Liver (tissue), 9 donors: Measurements from ENCODE around the gene OR14A2. TPM values are rescaled to one million over a fixed set of nuclear protein-coding genes. Genes with fewer than 3 reads are reported as not detected.
"Not testable (repeated sequence)": the region's sequence is repeated elsewhere in the genome, so short reads cannot be mapped to it uniquely, and the experiment has no call there.

ENCODE experiments used
- DNase-seq: peaks from one replicate; pipeline ENCODE4 v3.0.0-alpha.2; 2017; ENCODE audit warnings: low spot score
- H3K27ac ChIP-seq, 2 donors: one replicate each; pipeline ENCODE4 v1.7.0; 2013; ENCODE audit warnings: inconsistent platforms in 2 of 2, low read length in 2 of 2, control low read depth in 1 of 2, low read depth in 1 of 2, mild to moderate bottlenecking in 1 of 2
- H3K27me3 ChIP-seq, 4 donors: one replicate each; pipeline versions ENCODE4 v1.6.1 to v1.7.0; 2013; ENCODE audit warnings: low read length in 3 of 4, inconsistent platforms in 1 of 4, mild to moderate bottlenecking in 1 of 4, moderate library complexity in 1 of 4; ENCODE audit not compliant: control insufficient read depth in 4 of 4, insufficient read depth in 4 of 4
- H3K36me3 ChIP-seq, 4 donors: one replicate each; pipeline versions ENCODE4 v1.6.1 to v1.7.0; 2013; ENCODE audit warnings: low read length in 3 of 4, mild to moderate bottlenecking in 3 of 4, low read depth in 1 of 4, moderate library complexity in 1 of 4; ENCODE audit not compliant: control insufficient read depth in 4 of 4, insufficient read depth in 3 of 4
- H3K4me1 ChIP-seq, 4 donors: one replicate each; pipeline versions ENCODE4 v1.6.1 to v1.7.0; 2013; ENCODE audit warnings: low read length in 3 of 4, mild to moderate bottlenecking in 3 of 4, moderate library complexity in 1 of 4; ENCODE audit not compliant: control insufficient read depth in 4 of 4, insufficient read depth in 4 of 4
- H3K4me3 ChIP-seq, 3 donors: one replicate each; pipeline versions ENCODE4 v1.6.1 to v1.7.0; 2013; ENCODE audit warnings: low read length in 3 of 3, control low read depth in 1 of 3, low read depth in 1 of 3, mild to moderate bottlenecking in 1 of 3
- H3K9ac ChIP-seq, 2 donors: one replicate each; pipeline ENCODE4 v1.7.0; 2013; ENCODE audit warnings: low read length in 2 of 2, mild to moderate bottlenecking in 2 of 2, moderate library complexity in 2 of 2, control low read depth in 1 of 2, low read depth in 1 of 2
- H3K9me3 ChIP-seq, 4 donors: one replicate each; pipeline versions ENCODE4 v1.6.1 to v1.7.0; 2013; ENCODE audit warnings: low read length in 3 of 4; ENCODE audit not compliant: control insufficient read depth in 4 of 4
- EGR1 ChIP-seq, 2 donors: IDR thresholded peaks; 2 replicates each; pipeline ENCODE4 v1.6.1; 2016 to 2018; ENCODE audit warnings: antibody characterized with exemption in 2 of 2, low read depth in 2 of 2
- FOXA1 ChIP-seq: IDR thresholded peaks from 2 replicates; pipeline ENCODE4 v1.6.1; 2016; ENCODE audit warnings: antibody characterized with exemption
- FOXA2 ChIP-seq: IDR thresholded peaks from 2 replicates; pipeline ENCODE4 v1.6.1; 2016; ENCODE audit warnings: antibody characterized with exemption
- GABPA ChIP-seq, 2 donors: IDR thresholded peaks in 1 of 2; conservative IDR thresholded peaks in 1 of 2; 2 replicates each; pipeline ENCODE4 v1.6.1; 2016; ENCODE audit warnings: antibody characterized with exemption in 2 of 2, mild to moderate bottlenecking in 1 of 2, moderate library complexity in 1 of 2
- HNF4A ChIP-seq, 2 donors: conservative IDR thresholded peaks; 2 replicates each; pipeline ENCODE4 v1.6.1; 2016; ENCODE audit warnings: antibody characterized with exemption in 2 of 2, mild to moderate bottlenecking in 2 of 2
- HNF4G ChIP-seq: IDR thresholded peaks from 2 replicates; pipeline ENCODE4 v1.6.1; 2016; ENCODE audit warnings: antibody characterized with exemption
- JUND ChIP-seq, 2 donors: IDR thresholded peaks; 2 replicates each; pipeline ENCODE4 v1.6.1; 2016; ENCODE audit warnings: antibody characterized with exemption in 2 of 2
- MAX ChIP-seq: IDR thresholded peaks from 2 replicates; pipeline ENCODE4 v1.6.1; 2016; ENCODE audit warnings: antibody characterized with exemption
- NR2F2 ChIP-seq: IDR thresholded peaks from 2 replicates; pipeline ENCODE4 v1.6.1; 2016; ENCODE audit warnings: antibody characterized with exemption
- RAD21 ChIP-seq, 2 donors: IDR thresholded peaks; 2 replicates each; pipeline ENCODE4 v1.6.1; 2016; ENCODE audit warnings: antibody characterized with exemption in 2 of 2, mild to moderate bottlenecking in 2 of 2
- RXRA ChIP-seq, 2 donors: IDR thresholded peaks; 2 replicates each; pipeline ENCODE4 v1.6.1; 2017 to 2018; ENCODE audit warnings: antibody characterized with exemption in 2 of 2, mild to moderate bottlenecking in 1 of 2
- SP1 ChIP-seq: IDR thresholded peaks from 2 replicates; pipeline ENCODE4 v1.6.1; 2018; ENCODE audit warnings: antibody characterized with exemption, mild to moderate bottlenecking
- TAF1 ChIP-seq: conservative IDR thresholded peaks from 2 replicates; pipeline ENCODE4 v1.6.1; 2016; ENCODE audit warnings: antibody characterized with exemption, mild to moderate bottlenecking
- YY1 ChIP-seq: IDR thresholded peaks from 2 replicates; pipeline ENCODE4 v1.6.1; 2016; ENCODE audit warnings: antibody characterized with exemption, mild to moderate bottlenecking
- WGBS: extraction: QIAGEN DNeasy Blood & Tissue Kit; methylation state at CpG from one replicate; pipeline ENCODE4 v1.1.7; 2013; 5-methylcytosine and 5-hydroxymethylcytosine counted together
- polyA plus RNA-seq, 2 donors: library from polyadenylated mRNA; stranded (reverse) in 1 of 2; unstranded in 1 of 2; fragments of 200-250 nt in 1 of 2; fragments of >200 nt in 1 of 2; fragmentation: Nextera tagmentation in 1 of 2; extraction: Ambion mirVana in 1 of 2; gene quantifications; one replicate each; pipeline versions ENCODE4 v1.2.1 to v1.2.3, GENCODE V29; 2013 to 2015
- total RNA-seq, 2 donors: library from RNA; depleted of rRNA; stranded (reverse); fragments of >200 nt; gene quantifications; one replicate each; pipeline ENCODE4 v1.2.3, GENCODE V29; 2014
- TF ChIP-seq, protein P1 (sequence below): fragments of 150-350 bp; IDR thresholded peaks from 2 replicates; pipeline ENCODE4 v1.5.1; 2017; ENCODE audit warnings: improper control_type of control experiment, low read depth, low read length; ENCODE audit not compliant: missing input control
- TF ChIP-seq, protein P2 (sequence below): IDR thresholded peaks from 2 replicates; pipeline ENCODE4 v1.6.1; 2016; ENCODE audit warnings: antibody characterized with exemption, mild to moderate bottlenecking
- TF ChIP-seq, protein P3 (sequence below): IDR thresholded peaks from 2 replicates; pipeline ENCODE4 v1.6.1; 2016; ENCODE audit warnings: antibody characterized with exemption
- TF ChIP-seq, protein P4 (sequence below): IDR thresholded peaks from 2 replicates; pipeline ENCODE4 v1.6.1; 2016; ENCODE audit warnings: antibody characterized with exemption
- donor health status: healthy.
- donor health status: healthy.
- donor health status: healthy.
- donor health status: healthy.
- donor health status: healthy.

OR14A2 gene
- total and polyA plus RNA-seq, 4 donors: not detected

GRCh38 chr1:247713753-247714152, 34.2 kb downstream of the OR14A2 start:
- DNase-seq: no peak
- Histone ChIP-seq H3K27me3 (no peaks in the 10 kb centered on the region), H3K9ac (no peak overlapping the region), H3K4me1 (no peaks in the 10 kb centered on the region), H3K4me3 (no peak overlapping the region), H3K9me3 (peaks cover 0 to 5% (median 0%) of the 10 kb centered on the region in 4 donors), H3K27ac (no peak overlapping the region), H3K36me3 (no peaks in the 10 kb centered on the region)
- TF ChIP-seq GABPA (IDR thresholded peaks at IDR 0.05 in 1 of 2, conservative IDR thresholded peaks at IDR 0.05 in 1 of 2) (no peak), MAX (no peak), EGR1 (IDR thresholded peaks at IDR 0.05; ENCODE audit: low read depth in 2 of 2) (no peak), NR2F2 (no peak), FOXA2 (no peak), JUND (IDR thresholded peaks at IDR 0.05) (no peak), YY1 (no peak), RAD21 (IDR thresholded peaks at IDR 0.05) (no peak), FOXA1 (no peak), TAF1 (no peak), HNF4A (conservative IDR thresholded peaks at IDR 0.05) (no peak), HNF4G (no peak), RXRA (IDR thresholded peaks at IDR 0.05) (no peak), SP1 (no peak)
- TF ChIP-seq, protein P1, sequence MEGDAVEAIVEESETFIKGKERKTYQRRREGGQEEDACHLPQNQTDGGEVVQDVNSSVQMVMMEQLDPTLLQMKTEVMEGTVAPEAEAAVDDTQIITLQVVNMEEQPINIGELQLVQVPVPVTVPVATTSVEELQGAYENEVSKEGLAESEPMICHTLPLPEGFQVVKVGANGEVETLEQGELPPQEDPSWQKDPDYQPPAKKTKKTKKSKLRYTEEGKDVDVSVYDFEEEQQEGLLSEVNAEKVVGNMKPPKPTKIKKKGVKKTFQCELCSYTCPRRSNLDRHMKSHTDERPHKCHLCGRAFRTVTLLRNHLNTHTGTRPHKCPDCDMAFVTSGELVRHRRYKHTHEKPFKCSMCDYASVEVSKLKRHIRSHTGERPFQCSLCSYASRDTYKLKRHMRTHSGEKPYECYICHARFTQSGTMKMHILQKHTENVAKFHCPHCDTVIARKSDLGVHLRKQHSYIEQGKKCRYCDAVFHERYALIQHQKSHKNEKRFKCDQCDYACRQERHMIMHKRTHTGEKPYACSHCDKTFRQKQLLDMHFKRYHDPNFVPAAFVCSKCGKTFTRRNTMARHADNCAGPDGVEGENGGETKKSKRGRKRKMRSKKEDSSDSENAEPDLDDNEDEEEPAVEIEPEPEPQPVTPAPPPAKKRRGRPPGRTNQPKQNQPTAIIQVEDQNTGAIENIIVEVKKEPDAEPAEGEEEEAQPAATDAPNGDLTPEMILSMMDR: no peak
- TF ChIP-seq, protein P2, sequence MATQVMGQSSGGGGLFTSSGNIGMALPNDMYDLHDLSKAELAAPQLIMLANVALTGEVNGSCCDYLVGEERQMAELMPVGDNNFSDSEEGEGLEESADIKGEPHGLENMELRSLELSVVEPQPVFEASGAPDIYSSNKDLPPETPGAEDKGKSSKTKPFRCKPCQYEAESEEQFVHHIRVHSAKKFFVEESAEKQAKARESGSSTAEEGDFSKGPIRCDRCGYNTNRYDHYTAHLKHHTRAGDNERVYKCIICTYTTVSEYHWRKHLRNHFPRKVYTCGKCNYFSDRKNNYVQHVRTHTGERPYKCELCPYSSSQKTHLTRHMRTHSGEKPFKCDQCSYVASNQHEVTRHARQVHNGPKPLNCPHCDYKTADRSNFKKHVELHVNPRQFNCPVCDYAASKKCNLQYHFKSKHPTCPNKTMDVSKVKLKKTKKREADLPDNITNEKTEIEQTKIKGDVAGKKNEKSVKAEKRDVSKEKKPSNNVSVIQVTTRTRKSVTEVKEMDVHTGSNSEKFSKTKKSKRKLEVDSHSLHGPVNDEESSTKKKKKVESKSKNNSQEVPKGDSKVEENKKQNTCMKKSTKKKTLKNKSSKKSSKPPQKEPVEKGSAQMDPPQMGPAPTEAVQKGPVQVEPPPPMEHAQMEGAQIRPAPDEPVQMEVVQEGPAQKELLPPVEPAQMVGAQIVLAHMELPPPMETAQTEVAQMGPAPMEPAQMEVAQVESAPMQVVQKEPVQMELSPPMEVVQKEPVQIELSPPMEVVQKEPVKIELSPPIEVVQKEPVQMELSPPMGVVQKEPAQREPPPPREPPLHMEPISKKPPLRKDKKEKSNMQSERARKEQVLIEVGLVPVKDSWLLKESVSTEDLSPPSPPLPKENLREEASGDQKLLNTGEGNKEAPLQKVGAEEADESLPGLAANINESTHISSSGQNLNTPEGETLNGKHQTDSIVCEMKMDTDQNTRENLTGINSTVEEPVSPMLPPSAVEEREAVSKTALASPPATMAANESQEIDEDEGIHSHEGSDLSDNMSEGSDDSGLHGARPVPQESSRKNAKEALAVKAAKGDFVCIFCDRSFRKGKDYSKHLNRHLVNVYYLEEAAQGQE: no peak
- TF ChIP-seq, protein P3, sequence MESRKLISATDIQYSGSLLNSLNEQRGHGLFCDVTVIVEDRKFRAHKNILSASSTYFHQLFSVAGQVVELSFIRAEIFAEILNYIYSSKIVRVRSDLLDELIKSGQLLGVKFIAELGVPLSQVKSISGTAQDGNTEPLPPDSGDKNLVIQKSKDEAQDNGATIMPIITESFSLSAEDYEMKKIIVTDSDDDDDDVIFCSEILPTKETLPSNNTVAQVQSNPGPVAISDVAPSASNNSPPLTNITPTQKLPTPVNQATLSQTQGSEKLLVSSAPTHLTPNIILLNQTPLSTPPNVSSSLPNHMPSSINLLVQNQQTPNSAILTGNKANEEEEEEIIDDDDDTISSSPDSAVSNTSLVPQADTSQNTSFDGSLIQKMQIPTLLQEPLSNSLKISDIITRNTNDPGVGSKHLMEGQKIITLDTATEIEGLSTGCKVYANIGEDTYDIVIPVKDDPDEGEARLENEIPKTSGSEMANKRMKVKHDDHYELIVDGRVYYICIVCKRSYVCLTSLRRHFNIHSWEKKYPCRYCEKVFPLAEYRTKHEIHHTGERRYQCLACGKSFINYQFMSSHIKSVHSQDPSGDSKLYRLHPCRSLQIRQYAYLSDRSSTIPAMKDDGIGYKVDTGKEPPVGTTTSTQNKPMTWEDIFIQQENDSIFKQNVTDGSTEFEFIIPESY: no peak
- TF ChIP-seq, protein P4, sequence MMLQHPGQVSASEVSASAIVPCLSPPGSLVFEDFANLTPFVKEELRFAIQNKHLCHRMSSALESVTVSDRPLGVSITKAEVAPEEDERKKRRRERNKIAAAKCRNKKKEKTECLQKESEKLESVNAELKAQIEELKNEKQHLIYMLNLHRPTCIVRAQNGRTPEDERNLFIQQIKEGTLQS: no peak
- WGBS: 76% methylated on average over 7 of the region's 7 CpGs

DNA sequence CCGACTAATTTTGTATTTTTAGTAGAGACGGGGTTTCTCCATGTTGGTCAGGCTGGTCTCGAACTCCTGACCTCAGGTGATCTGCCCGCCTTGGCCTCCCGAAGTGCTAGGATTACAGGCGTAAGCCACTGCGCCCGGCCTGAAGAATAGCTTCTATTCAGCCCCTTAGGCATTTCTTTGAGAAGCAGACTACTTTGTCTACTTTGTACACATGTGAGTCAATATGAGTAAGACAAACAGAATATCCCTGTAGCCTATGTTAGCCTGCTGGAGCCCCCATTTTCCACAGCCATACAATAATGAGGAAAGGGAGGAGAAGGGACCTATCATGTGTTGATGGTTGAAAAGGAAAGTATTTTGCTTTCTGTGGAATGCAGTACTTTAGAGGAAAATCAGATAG, 37.3 kb downstream of the OR14A2 start:
- H3K27ac ChIP-seq, DNase-seq, H3K4me3 ChIP-seq, H3K36me3 ChIP-seq, H3K4me1 ChIP-seq, H3K9me3 ChIP-seq, H3K27me3 ChIP-seq, H3K9ac ChIP-seq: not testable (repeated sequence)
- WGBS: 85% methylated on average over 8 of the region's 8 CpGs
